Measurements from ENCODE around the gene CCT8.

DNA sequence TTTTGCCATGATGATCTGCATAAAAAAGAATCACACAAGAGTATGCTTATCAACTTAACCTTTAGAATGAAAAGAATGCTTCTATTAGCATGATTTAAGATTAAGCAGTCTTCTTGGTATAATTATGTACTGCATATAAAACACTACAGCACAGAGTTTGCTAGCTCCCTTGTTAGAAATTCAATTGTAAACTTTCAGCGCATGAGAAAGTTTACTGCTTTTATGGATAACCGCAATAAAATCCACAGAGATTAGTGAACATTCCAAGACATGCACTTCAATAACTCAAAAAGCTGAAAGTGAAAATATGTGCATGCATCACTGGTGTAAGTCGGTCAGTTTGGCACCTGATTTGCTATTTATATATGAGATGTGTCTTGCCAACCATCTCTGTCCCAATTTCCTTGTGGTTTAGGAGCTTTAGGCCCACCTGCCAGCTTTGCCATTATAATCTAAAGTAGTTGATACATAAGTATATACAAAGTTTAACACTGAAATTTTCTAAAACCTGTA, 16.9 kb downstream of the CCT8 start:
- TF ChIP-seq, protein P1, sequence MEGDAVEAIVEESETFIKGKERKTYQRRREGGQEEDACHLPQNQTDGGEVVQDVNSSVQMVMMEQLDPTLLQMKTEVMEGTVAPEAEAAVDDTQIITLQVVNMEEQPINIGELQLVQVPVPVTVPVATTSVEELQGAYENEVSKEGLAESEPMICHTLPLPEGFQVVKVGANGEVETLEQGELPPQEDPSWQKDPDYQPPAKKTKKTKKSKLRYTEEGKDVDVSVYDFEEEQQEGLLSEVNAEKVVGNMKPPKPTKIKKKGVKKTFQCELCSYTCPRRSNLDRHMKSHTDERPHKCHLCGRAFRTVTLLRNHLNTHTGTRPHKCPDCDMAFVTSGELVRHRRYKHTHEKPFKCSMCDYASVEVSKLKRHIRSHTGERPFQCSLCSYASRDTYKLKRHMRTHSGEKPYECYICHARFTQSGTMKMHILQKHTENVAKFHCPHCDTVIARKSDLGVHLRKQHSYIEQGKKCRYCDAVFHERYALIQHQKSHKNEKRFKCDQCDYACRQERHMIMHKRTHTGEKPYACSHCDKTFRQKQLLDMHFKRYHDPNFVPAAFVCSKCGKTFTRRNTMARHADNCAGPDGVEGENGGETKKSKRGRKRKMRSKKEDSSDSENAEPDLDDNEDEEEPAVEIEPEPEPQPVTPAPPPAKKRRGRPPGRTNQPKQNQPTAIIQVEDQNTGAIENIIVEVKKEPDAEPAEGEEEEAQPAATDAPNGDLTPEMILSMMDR (IDR thresholded peaks at IDR 0.05; ENCODE audit: low read depth, low read length, missing input control): no peak
- TF ChIP-seq FOXA2 (IDR thresholded peaks at IDR 0.05): no peak
- TF ChIP-seq EGR1 (IDR thresholded peaks at IDR 0.05; ENCODE audit: low read depth in 2 of 2): no peak
- no peak for TF ChIP-seq RXRA (IDR thresholded peaks at IDR 0.05)
- TF ChIP-seq NR2F2 (IDR thresholded peaks at IDR 0.05): no peak
- TF ChIP-seq, protein P2, sequence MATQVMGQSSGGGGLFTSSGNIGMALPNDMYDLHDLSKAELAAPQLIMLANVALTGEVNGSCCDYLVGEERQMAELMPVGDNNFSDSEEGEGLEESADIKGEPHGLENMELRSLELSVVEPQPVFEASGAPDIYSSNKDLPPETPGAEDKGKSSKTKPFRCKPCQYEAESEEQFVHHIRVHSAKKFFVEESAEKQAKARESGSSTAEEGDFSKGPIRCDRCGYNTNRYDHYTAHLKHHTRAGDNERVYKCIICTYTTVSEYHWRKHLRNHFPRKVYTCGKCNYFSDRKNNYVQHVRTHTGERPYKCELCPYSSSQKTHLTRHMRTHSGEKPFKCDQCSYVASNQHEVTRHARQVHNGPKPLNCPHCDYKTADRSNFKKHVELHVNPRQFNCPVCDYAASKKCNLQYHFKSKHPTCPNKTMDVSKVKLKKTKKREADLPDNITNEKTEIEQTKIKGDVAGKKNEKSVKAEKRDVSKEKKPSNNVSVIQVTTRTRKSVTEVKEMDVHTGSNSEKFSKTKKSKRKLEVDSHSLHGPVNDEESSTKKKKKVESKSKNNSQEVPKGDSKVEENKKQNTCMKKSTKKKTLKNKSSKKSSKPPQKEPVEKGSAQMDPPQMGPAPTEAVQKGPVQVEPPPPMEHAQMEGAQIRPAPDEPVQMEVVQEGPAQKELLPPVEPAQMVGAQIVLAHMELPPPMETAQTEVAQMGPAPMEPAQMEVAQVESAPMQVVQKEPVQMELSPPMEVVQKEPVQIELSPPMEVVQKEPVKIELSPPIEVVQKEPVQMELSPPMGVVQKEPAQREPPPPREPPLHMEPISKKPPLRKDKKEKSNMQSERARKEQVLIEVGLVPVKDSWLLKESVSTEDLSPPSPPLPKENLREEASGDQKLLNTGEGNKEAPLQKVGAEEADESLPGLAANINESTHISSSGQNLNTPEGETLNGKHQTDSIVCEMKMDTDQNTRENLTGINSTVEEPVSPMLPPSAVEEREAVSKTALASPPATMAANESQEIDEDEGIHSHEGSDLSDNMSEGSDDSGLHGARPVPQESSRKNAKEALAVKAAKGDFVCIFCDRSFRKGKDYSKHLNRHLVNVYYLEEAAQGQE (IDR thresholded peaks at IDR 0.05): no peak
- TF ChIP-seq TAF1 (conservative IDR thresholded peaks at IDR 0.05): no peak
- no peak for TF ChIP-seq FOXA1 (IDR thresholded peaks at IDR 0.05)
- no peak for TF ChIP-seq JUND (IDR thresholded peaks at IDR 0.05)

Measured in liver (tissue), 3 donors.